HepG2 (cell line): ENCODE data around the gene CKAP2L. TPM values are rescaled to one million over a fixed set of nuclear protein-coding genes. Genes with fewer than 3 reads are reported as not detected.

Experiments used
- AGO1 ChIP-seq: fragments of 200-400 bp; formaldehyde crosslinking; IDR thresholded peaks from 2 replicates; pipeline ENCODE4 v1.6.1; 2017; ENCODE audit warnings: mild to moderate bottlenecking, low read depth, low read length, moderate library complexity; ENCODE audit not compliant: poor library complexity, severe bottlenecking
- ASH2L ChIP-seq: fragments of 300-600, 200-600 bp; sonication (generic); IDR thresholded peaks from 2 replicates; pipeline ENCODE4 v1.7.0; 2017; ENCODE audit warnings: low read depth, mild to moderate bottlenecking, moderate library complexity, mixed read lengths, low read length; ENCODE audit not compliant: insufficient read length
- ESRRA ChIP-seq: sonication (generic); formaldehyde crosslinking; IDR thresholded peaks from 2 replicates; pipeline ENCODE4 v1.5.1; 2020; ENCODE audit warnings: mild to moderate bottlenecking, low read depth, missing genetic modification reagents
- HNRNPLL ChIP-seq: fragments of 200-400 bp; formaldehyde crosslinking; IDR thresholded peaks from 2 replicates; pipeline ENCODE4 v1.6.1; 2017; ENCODE audit warnings: mild to moderate bottlenecking, low read depth, low read length; ENCODE audit not compliant: poor library complexity, severe bottlenecking
- HOXD1 ChIP-seq: sonication (generic); formaldehyde crosslinking; IDR thresholded peaks from 2 replicates; pipeline ENCODE4 v1.5.0; 2020; ENCODE audit warnings: missing genetic modification reagents
- IKZF5 ChIP-seq: IDR thresholded peaks from 2 replicates; pipeline ENCODE4 v1.6.1; 2018; ENCODE audit warnings: missing genetic modification reagents, mild to moderate bottlenecking, missing compliant biosample characterization
- KMT2A ChIP-seq: sonication (generic); formaldehyde crosslinking; IDR thresholded peaks from 2 replicates; pipeline ENCODE4 v1.4.0; 2020; ENCODE audit warnings: missing genetic modification reagents
- NFAT5 ChIP-seq: sonication (generic); formaldehyde crosslinking; IDR thresholded peaks from 2 replicates; pipeline ENCODE4 v1.4.0; 2020; ENCODE audit warnings: missing genetic modification reagents
- NFKB2 ChIP-seq: sonication (generic); formaldehyde crosslinking; IDR thresholded peaks from 2 replicates; pipeline ENCODE4 v1.4.0; 2020; ENCODE audit warnings: missing genetic modification reagents, borderline replicate concordance
- SIX1 ChIP-seq: sonication (generic); formaldehyde crosslinking; IDR thresholded peaks from 2 replicates; pipeline ENCODE4 v1.4.0; 2020; ENCODE audit warnings: missing genetic modification reagents, borderline replicate concordance
- SMAD9 ChIP-seq: sonication (generic); formaldehyde crosslinking; IDR thresholded peaks from 2 replicates; pipeline ENCODE4 v1.5.1; 2020; ENCODE audit warnings: mild to moderate bottlenecking, missing genetic modification reagents
- SNAPC2 ChIP-seq: sonication (generic); formaldehyde crosslinking; IDR thresholded peaks from 2 replicates; pipeline ENCODE4 v1.8.1; 2022; ENCODE audit warnings: mild to moderate bottlenecking, missing genetic modification reagents
- SP5 ChIP-seq: IDR thresholded peaks from 2 replicates; pipeline ENCODE4 v1.6.1; 2016; ENCODE audit warnings: low read depth, borderline replicate concordance
- THAP8 ChIP-seq: sonication (generic); formaldehyde crosslinking; IDR thresholded peaks from 2 replicates; pipeline ENCODE4 v1.5.1; 2020; ENCODE audit warnings: missing genetic modification reagents, mild to moderate bottlenecking, borderline replicate concordance
- ZKSCAN1 ChIP-seq: fragments of 150-350 bp; IDR thresholded peaks from 2 replicates; pipeline ENCODE4 v1.6.1; 2014; ENCODE audit warnings: low read length
- ZNF205 ChIP-seq: IDR thresholded peaks from 2 replicates; pipeline ENCODE4 v1.6.1; 2018; ENCODE audit warnings: missing biosample characterization, missing genetic modification reagents
- ZNF562 ChIP-seq: sonication (generic); formaldehyde crosslinking; IDR thresholded peaks from 2 replicates; pipeline ENCODE4 v1.8.0; 2022; ENCODE audit warnings: missing genetic modification reagents, borderline replicate concordance
- ZNF616 ChIP-seq: sonication (generic); formaldehyde crosslinking; IDR thresholded peaks from 2 replicates; pipeline ENCODE4 v1.5.0; 2020; ENCODE audit warnings: low read depth, mild to moderate bottlenecking, missing genetic modification reagents
- ZNF776 ChIP-seq: sonication (generic); formaldehyde crosslinking; IDR thresholded peaks from 2 replicates; pipeline ENCODE4 v1.4.0; 2020; ENCODE audit warnings: mild to moderate bottlenecking, missing genetic modification reagents
- polyA plus RNA-seq, 8 experiments: library from polyadenylated mRNA; depleted of rRNA in 3 of 8; stranded (reverse) in 7 of 8; unstranded in 1 of 8; fragments of >200 nt; fragmentation: Illumina TruSeq in 4 of 8; extraction: Trizol in 4 of 8; gene quantifications; 2 replicates each; pipeline versions ENCODE4 v1.2.1 to v1.2.3, GENCODE V29; 2011 to 2016; ENCODE audit warnings: low read depth in 4 of 8, missing spikeins in 1 of 8, mixed read lengths in 1 of 8; ENCODE audit not compliant: insufficient read depth in 1 of 8
- total RNA-seq, 5 experiments: library from RNA; depleted of rRNA; stranded (reverse); fragments of >200 nt; fragmentation: Illumina TruSeq; extraction: Trizol; gene quantifications; 2 replicates each; pipeline ENCODE4 v1.2.3, GENCODE V29; 2016; ENCODE audit warnings: low read depth in 1 of 5
- TF ChIP-seq, protein P1 (sequence below): sonication (generic); formaldehyde crosslinking; IDR thresholded peaks from 2 replicates; pipeline ENCODE4 v1.8.1; 2022; ENCODE audit warnings: mild to moderate bottlenecking, missing genetic modification reagents

CKAP2L gene
- total and polyA plus RNA-seq, 2 of the 13 experiments (the other 11 are each of a cell fraction or from before 2014, with no cell fraction given): 7.1 to 9.5 TPM

DNA sequence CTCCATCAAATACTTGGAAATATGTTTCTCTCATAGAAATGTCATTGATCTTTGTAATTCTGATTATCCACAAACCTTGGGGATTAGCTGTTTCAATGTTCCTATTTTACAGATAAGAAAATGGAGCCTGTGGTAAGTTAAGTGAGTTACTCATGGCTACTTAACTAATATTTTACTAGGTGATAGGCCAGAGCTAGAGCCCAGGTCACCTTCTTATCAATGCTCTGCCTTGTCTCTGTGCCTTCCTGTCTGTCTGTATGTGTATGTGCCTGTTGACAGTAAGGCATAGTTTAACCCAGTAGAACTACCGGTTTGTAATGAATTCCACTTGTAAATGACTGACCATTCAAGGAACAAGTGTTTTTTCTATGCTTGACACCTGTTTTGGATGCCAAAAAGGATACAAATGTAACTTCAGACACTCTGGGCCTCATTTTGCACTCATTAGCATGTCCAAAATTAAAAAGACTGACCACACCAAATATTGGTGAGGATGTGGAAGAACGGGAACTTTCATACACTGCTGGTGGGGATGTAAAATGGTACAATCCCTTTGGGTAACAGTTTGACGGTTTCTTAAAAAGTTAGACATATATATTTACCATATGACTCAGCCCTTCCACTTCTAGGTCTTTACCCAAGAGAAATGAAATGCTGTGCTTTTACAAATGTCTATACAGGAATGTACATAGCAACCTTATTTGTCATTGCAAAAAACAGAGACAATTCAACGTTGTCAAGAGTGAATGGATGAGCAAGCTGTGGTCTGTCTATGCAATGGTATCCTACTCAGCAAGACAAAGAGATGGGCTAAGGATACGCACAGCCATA lies 39.5 kb upstream of the CKAP2L start (continued):
- TF ChIP-seq SIX1 (CRISPR knock-in tag) (no peak), ASH2L (peak; percentile 96), ESRRA (CRISPR knock-in tag) (peak; percentile 59; the same call in 1 of the 2 replicates), SMAD9 (CRISPR knock-in tag) (no peak), THAP8 (CRISPR knock-in tag) (no peak), NFAT5 (CRISPR knock-in tag) (no peak), NFKB2 (no peak), SP5 (CRISPR knock-in tag) (no peak), ZKSCAN1 (no peak), HNRNPLL (no peak), HOXD1 (CRISPR knock-in tag) (no peak), ZNF616 (CRISPR knock-in tag) (no peak), ZNF205 (CRISPR knock-in tag) (no peak), ZNF562 (CRISPR knock-in tag) (no peak), AGO1 (no peak), SNAPC2 (no peak; the same call in 1 of the 2 replicates), KMT2A (no peak), ZNF776 (CRISPR knock-in tag) (no peak), IKZF5 (CRISPR knock-in tag) (peak; percentile 77)
- TF ChIP-seq, protein P1, sequence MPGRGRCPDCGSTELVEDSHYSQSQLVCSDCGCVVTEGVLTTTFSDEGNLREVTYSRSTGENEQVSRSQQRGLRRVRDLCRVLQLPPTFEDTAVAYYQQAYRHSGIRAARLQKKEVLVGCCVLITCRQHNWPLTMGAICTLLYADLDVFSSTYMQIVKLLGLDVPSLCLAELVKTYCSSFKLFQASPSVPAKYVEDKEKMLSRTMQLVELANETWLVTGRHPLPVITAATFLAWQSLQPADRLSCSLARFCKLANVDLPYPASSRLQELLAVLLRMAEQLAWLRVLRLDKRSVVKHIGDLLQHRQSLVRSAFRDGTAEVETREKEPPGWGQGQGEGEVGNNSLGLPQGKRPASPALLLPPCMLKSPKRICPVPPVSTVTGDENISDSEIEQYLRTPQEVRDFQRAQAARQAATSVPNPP (CRISPR knock-in tag): no peak
